SH-SY5Y (cell line): ENCODE measurements around the gene CNNM3.

ENCODE experiments used
- GATA2 ChIP-seq: IDR thresholded peaks from 2 replicates; pipeline ENCODE4 v1.6.1; 2011; ENCODE audit warnings: mild to moderate bottlenecking, low read depth, low read length
- GATA3 ChIP-seq: IDR thresholded peaks from 2 replicates; pipeline ENCODE4 v1.6.1; 2011; ENCODE audit warnings: low read depth, mild to moderate bottlenecking, low read length, moderate library complexity

GRCh38 chr2:96841701-96842495, 25.8 kb downstream of the CNNM3 start:
- TF ChIP-seq GATA2 (no peak), GATA3 (no peak)
